Effector CD8-positive, alpha-beta T cell (primary cell): Measurements from ENCODE around the gene PPIL6.
"Not testable (repeated sequence)": the region's sequence is repeated elsewhere in the genome, so short reads cannot be mapped to it uniquely, and the experiment has no call there.

Experiments
- DNase-seq: peaks from one replicate; lab custom pipeline; 2025; lab: John Stamatoyannopoulos, UW

The PPIL6 gene

DNA sequence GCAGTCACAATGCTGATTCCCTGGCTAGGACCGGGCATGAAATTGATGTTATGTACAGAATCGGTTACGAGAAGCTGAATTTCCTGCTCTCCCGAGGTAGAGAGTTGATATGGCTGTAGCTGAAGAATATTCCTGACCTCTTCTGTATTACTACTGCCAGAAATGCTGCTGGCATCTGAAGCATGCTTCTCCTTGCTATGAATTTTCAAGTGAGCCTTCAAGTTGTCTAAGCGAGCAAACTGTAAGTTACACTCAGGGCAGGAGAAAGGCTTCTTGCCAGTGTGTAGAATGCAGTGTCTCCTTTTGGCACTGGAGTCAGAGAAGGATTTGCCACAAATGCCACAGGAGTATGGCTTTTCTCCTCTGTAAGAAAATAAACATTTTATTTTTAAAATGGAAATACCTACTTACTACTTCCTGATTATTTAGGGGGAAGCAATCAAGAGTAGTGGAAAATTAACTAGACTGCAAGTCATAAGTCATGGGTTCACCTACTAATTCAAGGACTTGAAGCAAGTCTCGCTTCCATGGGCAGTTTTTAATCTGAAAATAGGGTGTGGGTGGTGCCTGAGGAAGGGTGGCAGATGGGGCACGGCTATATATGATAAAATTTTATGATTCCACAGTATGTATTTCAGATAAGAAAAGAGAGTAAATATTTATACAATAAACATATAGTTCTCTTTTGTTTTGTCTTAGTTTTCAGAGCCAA lies 25.9 kb upstream of the PPIL6 start:
- DNase-seq: no peak

GRCh38 chr6:109465772-109466171 lies 25.3 kb upstream of the PPIL6 start:
- no peak for DNase-seq

GRCh38 chr6:109461733-109462526 lies 21.5 kb upstream of the PPIL6 start:
- no peak for DNase-seq

- DNase-seq: not testable (repeated sequence)
Observed at GRCh38 chr6:109461205-109461604, 20.8 kb upstream of the PPIL6 start.

DNA sequence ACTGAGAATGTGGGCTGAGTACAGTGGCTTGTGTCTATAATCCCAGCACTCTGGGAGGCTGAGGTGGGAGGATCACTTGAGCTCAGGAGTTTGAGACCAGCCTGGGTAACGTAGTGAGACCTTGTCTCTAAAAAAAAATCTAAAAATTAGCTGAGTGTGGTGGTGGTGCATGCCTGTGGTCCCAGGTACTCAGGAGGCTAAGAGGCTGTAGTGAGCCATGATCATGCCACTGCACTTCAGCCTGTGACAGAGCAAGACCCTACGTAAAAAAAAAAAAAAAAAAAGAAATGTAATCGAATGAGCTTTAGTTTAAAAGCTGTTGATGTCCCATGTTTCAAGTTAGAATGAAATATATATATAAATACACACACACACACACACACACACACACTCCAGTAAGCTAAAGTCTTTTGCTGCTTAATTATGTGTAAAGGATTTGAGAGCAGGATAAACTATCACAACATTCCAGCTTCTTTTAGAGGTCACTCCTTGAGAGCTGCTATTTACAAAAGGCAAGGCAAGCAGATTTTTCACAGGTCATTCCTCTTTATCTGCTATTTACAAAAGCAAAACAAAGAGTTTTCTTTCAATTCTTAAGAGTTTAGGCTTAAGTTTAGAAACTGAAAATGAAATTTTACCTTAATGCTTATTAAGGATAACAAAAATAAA lies 19.9 kb upstream of the PPIL6 start:
- DNase-seq: no peak

DNA sequence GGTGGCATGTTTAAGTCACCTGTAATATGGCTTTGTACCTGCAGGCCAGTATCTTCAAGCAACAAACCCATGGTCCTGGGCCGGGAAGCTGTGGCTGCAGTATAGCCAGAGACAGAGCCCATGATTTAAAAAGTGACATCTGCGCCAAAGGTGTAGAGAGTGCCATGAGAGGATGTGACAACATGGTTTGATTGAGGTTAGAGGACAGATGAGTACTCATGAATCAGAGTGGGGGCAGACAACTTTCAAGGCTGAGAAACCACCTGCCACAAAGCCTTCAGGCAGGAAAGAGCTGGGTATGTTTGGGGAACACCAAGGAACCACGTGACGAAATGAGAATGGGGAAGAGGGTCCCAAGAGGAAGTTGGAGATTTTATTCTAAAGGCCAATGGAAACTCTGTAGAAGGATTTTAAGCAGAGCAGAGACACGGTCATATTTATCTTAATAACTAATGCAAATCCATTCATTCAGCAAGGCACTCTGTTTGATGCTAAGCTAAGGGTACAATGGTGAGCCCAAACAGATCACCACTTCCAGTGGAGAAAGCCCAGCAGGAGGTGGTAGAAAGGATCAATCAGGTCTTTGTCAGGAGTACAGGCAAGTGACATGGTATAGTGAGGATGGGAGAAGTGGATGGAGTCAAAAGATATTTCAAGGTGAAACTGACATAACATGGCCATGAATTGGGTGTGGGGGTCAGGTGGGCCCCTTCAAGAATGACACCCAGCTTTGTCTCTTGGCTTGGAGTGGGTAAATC lies 18.5 kb upstream of the PPIL6 start:
- DNase-seq: no peak

DNA sequence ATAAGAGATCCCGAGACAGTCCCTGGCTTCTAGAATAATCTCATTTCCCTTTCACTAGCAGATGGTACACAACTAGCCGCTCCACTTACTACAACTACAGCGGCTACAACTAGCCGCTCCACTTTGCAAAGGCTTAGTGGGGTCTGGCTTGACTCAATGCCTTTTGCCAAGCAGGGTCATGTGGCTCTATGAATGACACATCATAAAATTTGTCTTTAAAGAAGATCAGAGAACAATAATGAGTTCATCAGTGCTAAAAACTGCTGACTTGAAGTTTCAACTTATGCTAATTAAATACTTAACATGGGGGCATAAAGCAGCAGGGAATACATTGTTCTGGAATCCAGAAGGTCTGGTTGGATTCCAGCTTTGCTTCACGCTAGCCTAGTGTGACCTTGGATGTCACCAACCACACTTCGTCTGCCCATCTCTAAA lies 17.2 kb upstream of the PPIL6 start:
- no peak for DNase-seq

DNA sequence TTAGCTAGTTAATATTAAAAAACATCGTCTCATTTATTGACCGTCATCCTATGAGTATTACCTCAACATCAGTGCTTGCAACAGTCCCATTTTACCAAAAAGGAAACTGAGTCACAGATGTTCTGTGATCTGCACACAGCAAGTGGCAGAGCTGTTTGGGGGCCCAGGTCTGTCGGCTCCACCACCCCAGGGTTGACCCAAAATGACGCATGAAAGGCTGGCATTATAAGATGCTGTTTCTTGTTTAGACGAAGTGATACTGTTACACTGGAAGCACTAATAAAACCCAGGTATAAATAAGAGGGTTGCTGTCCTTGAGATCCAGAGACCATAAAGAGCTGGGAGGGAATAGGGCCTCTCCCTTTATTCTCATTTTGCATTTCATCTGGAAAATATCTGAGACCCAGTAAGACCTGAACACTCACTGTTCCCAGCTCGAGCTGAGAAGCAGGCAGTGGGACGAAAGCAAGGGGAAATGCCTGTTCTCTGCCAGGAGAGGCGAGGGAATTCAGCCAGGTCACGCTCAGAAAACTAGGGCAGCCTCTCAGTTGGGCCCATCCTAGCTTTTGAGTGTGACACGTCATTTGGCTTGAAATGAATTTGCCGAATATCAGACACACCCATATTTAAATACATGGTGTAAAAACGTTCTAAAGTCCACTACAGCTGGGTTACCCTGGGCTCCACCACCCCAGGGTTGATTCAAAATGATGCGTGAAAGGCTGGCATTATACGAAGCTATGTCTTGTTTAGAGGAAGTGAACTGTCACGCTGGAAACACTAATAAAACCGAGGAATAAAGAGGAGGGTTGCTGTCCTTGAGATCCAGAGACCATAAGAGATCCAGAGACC lies 16.5 kb upstream of the PPIL6 start:
- no peak for DNase-seq

- no peak for DNase-seq
Observed at GRCh38 chr6:109456111-109456583, 15.7 kb upstream of the PPIL6 start.

- peak; percentile 69 for DNase-seq
Observed at GRCh38 chr6:109455437-109456110, 15.1 kb upstream of the PPIL6 start, which contains the start of gene MICAL1. Gene MICAL1, minus strand, starts transcription at chr6:109455772. Its CDS starts 1,576 bp downstream, at chr6:109454196.

DNA sequence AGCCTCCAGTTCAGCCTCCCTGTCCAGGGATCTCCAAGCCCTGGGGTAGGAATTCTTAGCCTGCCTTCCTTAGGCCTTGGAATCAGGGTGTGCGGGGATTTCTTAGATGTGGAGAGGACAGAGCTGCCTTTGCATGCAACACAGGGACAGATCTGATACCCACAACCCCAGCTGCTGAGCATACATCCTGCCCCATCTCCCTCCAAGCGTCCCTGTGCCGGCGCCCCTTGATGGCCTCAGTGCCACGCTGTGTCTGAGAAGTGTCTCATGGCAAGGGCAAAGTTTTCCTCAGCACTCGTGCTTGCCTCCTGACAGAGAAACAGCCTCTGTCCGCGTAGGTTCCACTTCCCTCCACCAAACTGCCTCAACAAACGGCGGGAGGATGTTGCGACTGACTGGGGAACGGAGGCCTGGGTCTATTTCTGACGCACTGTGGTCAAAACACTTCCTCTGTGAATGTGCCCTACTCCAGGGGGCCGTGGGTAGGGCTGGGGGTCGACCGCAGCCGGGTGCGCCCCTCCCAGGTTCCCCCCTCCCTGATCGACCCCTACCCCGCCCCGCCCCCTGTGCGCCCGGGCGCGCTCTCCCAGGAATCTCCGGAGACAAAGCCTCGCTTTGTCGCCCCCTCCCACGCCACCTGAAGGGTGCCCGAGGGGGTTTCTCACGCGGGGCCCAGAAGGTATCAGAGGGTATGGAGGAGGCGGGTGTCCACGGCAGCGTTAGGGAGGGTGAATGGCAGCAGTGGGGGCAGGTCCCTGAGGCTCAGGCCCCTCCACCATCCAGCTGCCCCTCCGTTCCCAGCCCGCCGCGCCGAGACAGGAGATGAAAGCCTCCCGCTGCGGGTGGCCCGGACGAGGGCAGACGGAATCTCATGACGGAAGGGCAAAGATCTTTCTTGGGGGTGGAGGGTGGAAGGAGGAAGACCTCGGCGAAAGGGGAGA lies 14.3 kb upstream of the PPIL6 start:
- DNase-seq: peak; percentile 48

- no peak for DNase-seq
Observed at GRCh38 chr6:109453594-109454495, 13.4 kb upstream of the PPIL6 start.

GRCh38 chr6:109453156-109453555 lies 12.7 kb upstream of the PPIL6 start:
- DNase-seq: no peak

GRCh38 chr6:109452181-109452580 lies 11.8 kb upstream of the PPIL6 start:
- no peak for DNase-seq

DNA sequence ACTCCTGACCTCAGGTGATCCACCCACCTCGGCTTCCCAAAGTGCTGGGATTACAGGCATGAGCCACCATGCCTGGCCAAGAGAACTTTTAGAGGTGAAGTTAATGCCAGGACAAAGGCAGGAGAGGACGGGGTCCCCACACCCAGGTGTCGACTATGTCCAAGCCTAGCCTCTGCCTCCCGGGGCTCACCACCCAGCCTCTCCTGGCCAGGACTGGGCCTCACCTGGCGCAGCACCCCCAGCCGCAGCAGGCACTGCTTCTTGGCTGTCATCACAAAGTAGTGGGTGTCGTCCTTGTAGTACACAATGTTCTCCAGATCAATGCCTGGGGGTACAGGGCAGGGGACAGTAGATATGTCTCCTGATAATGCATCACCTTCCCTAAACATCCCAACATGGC lies 10.9 kb upstream of the PPIL6 start:
- DNase-seq: no peak

DNA sequence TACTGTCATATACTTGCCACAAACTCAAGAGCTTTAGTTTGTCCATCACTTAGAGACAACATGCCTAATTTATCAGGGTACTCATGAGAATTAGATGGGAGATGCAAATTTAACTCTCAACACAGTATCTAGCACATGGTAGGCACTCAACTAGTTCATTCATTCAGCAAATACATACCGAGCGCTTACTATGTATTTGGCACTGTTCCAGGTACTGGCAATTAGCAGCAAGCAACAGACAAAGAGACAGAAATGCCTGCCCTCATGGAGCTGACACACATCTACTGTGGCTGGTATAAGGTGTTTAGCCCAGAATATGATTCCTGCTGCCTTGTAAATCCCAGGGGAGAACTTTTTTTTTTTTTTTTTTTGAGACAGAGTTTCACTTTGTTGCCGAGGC lies 10.4 kb upstream of the PPIL6 start:
- DNase-seq: no peak

DNA sequence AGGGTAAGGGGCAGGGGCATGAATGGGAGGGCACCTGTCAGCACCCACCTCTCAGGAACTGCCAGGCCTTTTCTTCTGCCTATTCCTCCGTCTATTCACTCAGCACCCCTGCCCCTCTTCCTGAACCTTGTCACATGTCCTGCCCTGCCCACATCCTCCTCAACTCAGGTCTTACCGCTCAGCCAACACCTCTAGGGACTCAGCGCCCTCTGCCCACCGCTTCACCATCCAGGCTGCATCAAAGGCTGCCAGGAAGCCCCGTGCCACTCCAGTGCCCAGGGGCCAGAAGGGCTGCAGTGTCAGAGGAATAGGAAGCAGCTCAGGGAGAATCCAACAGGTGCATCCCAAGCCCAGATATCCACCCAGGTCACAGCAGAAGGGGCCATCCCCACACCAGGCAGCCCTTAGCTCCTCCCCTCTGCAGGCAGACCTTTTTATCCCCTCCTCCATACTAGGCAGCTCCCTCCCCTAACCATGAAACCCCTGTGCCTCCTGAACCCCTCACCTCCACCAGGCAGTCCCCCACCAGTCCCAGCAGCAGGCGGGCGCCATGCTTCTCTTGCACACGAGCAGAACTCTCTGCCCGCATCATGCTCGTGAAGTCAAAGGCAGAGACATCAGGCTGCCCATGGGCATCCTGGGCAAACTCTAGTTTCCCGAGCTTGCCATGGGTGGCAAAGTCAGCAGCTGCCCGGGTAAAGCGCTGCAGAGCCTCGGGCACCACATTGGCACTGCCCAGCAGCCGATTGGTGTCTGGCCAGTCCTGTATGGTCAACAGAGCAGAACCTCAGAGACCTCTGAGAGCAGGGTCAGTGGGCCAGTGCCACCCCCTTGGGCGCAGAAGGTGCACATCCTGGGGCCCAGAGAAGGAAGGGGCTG lies 9.6 kb upstream of the PPIL6 start:
- DNase-seq: no peak
